ENCODE measurements around the gene LILRB5. TPM values are rescaled to one million over a fixed set of nuclear protein-coding genes. Genes with fewer than 3 reads are reported as not detected.

The LILRB5 gene
- total and polyA plus RNA-seq, 9 of the 15 experiments (the other 6 are each of a cell fraction or from before 2014, with no cell fraction given) = not detected

GRCh38 chr19:54201172-54201701 lies 55.8 kb downstream of the LILRB5 start (continued):
- TF ChIP-seq E2F8 (IDR thresholded peaks at IDR 0.05; ENCODE audit: low read depth, partially characterized antibody) (no peak), RERE (CRISPR knock-in tag; IDR thresholded peaks at IDR 0.05; ENCODE audit: borderline replicate concordance) (no peak), HDAC3 (IDR thresholded peaks at IDR 0.05; ENCODE audit: borderline replicate concordance, partially characterized antibody) (no peak), ZNF224 (CRISPR knock-in tag; IDR thresholded peaks at IDR 0.05) (no peak), RBFOX2 (IDR thresholded peaks at IDR 0.05; ENCODE audit: low read depth, low read length) (0 out of 2 replicates have a peak, but pooled peaks have one; percentile 13), SLC30A9 (CRISPR knock-in tag; IDR thresholded peaks at IDR 0.05) (no peak), HNRNPK (IDR thresholded peaks at IDR 0.05; ENCODE audit: low read depth, low read length, poor library complexity, severe bottlenecking) (no peak), HNRNPUL1 (IDR thresholded peaks at IDR 0.05; ENCODE audit: low read length) (no peak), NFE2L1 (tag; IDR thresholded peaks at IDR 0.05; ENCODE audit: borderline replicate concordance, low read depth) (no peak), E2F6 (IDR thresholded peaks at IDR 0.05; ENCODE audit: borderline replicate concordance in 1 of 2, extremely low read depth in 1 of 2, insufficient read depth in 1 of 2, insufficient read length in 1 of 2, low read depth in 1 of 2, low read length in 1 of 2, poor library complexity in 1 of 2, severe bottlenecking in 1 of 2) (no peak), ZNF175 (CRISPR knock-in tag; IDR thresholded peaks at IDR 0.05; ENCODE audit: low read depth) (no peak), ZBTB12 (CRISPR knock-in tag; IDR thresholded peaks at IDR 0.05) (no peak), ILF3 (IDR thresholded peaks at IDR 0.05; ENCODE audit: borderline replicate concordance) (no peak), MYBL2 (IDR thresholded peaks at IDR 0.05; ENCODE audit: low read depth) (no peak), MYBL2 (CRISPR knock-in tag; IDR thresholded peaks at IDR 0.05; ENCODE audit: borderline replicate concordance) (no peak), ASH1L (IDR thresholded peaks at IDR 0.05; ENCODE audit: borderline replicate concordance, low read depth, partially characterized antibody) (no peak)
